OCI-LY3 (cell line): Measurements from ENCODE around the gene TAGAP.

ENCODE experiments used
- CTCF ChIP-seq: fragments of 200-600, 300-600 bp; sonication (generic); IDR thresholded peaks from 2 replicates; pipeline ENCODE4 v1.5.1; 2014; ENCODE audit warnings: antibody characterized with exemption, low read length, low read depth
- EZH2phosphoT487 ChIP-seq: fragments of 200-600 bp; shearing (Covaris generic); IDR thresholded peaks from 2 replicates; pipeline ENCODE4 v1.6.1; 2018; ENCODE audit warnings: antibody characterized with exemption, mixed run types, low read depth

- TF ChIP-seq CTCF = no peak
- TF ChIP-seq EZH2phosphoT487 = no peak
These were observed 51.2 kb downstream of the TAGAP start for GRCh38 chr6:158993639-158994038.
